ENCODE data around the gene GAS7.

DNA sequence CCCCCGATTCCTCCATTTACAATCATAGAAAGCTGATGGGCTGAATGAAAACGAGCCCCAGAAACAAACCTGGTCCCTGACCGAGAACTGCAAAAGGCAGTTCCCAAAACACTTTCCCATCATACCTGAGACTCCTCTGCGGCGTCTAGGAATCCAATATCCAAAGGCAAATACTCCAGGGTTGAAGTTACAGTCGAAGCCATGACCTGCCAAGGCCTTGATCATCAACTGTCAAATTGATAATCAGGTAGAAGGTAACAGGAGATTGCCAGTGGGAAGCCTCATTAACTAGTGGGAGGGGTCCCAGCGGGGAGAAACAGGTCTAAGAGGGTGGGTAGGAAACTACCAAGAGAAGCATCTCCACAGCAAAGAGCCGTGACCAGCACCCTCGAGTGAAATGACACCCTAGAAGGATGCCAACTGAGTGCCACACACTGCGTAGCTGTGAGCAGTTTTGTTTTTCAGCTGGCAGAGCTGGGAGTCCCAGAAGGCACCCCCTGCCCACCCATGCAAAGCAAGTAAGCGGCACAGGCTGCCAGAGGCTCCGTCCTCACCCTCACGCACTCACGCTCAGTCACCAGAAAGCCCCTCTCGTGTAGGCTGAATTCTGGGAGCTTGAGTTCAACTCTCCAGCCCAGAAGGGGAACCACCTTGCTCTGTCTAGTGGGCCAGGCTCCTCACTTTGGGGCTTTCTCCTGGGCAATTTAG, 146.1 kb downstream of the GAS7 start:
- TF ChIP-seq CTCF (IDR thresholded peaks at IDR 0.05; ENCODE audit: poor library complexity): no peak
- TF ChIP-seq EZH2phosphoT487 (IDR thresholded peaks at IDR 0.05; ENCODE audit: low read depth, severe bottlenecking, unreplicated experiment): no peak
- no peak for TF ChIP-seq EZH2 (IDR thresholded peaks at IDR 0.05; ENCODE audit: borderline replicate concordance)
